Skeletal muscle tissue (tissue), 4 donors: ENCODE data around the gene DCD. TPM values are rescaled to one million over a fixed set of nuclear protein-coding genes. Genes with fewer than 3 reads are reported as not detected.

ENCODE experiments used
- H3K27ac ChIP-seq: one replicate; pipeline ENCODE4 v1.7.0; 2013; ENCODE audit warnings: mild to moderate bottlenecking, low read depth, low read length, inconsistent platforms
- H3K27me3 ChIP-seq, 3 donors: one replicate each; pipeline ENCODE4 v1.7.0; 2013; ENCODE audit warnings: low read length in 3 of 3; ENCODE audit not compliant: control insufficient read depth in 3 of 3, insufficient read depth in 3 of 3
- H3K36me3 ChIP-seq, 3 donors: one replicate each; pipeline ENCODE4 v1.7.0; 2013; ENCODE audit warnings: low read length in 3 of 3; ENCODE audit not compliant: control insufficient read depth in 3 of 3, insufficient read depth in 3 of 3
- H3K4me1 ChIP-seq, 3 donors: one replicate each; pipeline ENCODE4 v1.7.0; 2013; ENCODE audit warnings: low read length in 3 of 3, mild to moderate bottlenecking in 3 of 3; ENCODE audit not compliant: control insufficient read depth in 3 of 3, insufficient read depth in 3 of 3
- H3K4me3 ChIP-seq, 3 donors: one replicate each; pipeline ENCODE4 v1.7.0; 2013; ENCODE audit warnings: low read length in 3 of 3
- H3K9ac ChIP-seq, 3 donors: one replicate each; pipeline ENCODE4 v1.7.0; 2013; ENCODE audit warnings: low read length in 3 of 3, mild to moderate bottlenecking in 3 of 3, moderate library complexity in 2 of 3, low read depth in 1 of 3
- H3K9me3 ChIP-seq, 3 donors: one replicate each; pipeline ENCODE4 v1.7.0; 2013; ENCODE audit warnings: low read length in 3 of 3; ENCODE audit not compliant: control insufficient read depth in 3 of 3
- total RNA-seq: library from RNA; depleted of rRNA; stranded (reverse); fragments of >200 nt; gene quantifications from one replicate; pipeline ENCODE4 v1.2.3, GENCODE V29; 2014
- donor health status: Osteomylitis.

Gene DCD
- total RNA-seq, 1 donor from 2014 or later: not detected

DNA sequence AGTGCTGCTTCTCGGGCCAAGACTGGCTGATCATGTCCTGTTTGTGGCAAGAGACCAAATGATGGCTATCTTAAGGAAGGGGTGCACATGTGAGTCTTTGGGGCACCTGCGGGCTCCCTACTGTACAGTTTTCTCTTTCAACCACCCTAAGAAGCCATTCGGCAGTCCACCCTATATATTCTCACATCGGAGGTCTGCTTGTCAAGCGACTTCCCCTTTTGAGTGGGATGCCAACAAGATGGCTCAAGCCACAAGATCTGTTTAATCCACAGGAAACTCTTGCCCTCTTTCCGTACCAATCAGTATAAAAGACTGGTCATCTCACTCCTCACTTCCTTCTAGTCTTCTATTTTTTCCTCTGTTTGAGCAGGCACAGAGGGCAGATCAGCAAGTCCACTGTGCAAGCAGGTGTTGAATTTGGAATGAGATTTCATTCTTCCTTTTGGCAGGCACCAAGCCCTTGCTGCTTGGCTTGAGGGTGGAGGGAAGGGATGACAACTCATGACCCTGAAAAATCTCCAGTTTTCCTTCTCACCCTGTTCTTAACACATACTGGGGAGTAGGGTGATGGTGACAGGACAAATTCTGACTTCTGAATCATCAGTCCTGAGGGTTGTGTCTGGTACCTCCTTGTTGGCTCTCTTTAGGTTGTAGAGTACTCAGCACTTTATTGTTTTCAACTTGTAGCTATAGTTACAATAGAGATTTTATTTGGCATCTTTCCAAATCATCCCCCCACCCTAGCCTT, 31.1 kb downstream of the DCD start:
- Histone ChIP-seq H3K4me1 (no peaks in the 10 kb centered on the region), H3K27me3 (peaks cover 4 to 8% (median 6%) of the 10 kb centered on the region in 3 donors), H3K9ac (no peak overlapping the region), H3K9me3 (no peaks in the 10 kb centered on the region), H3K27ac (no peak overlapping the region), H3K4me3 (no peak overlapping the region), H3K36me3 (no peaks in the 10 kb centered on the region)

DNA sequence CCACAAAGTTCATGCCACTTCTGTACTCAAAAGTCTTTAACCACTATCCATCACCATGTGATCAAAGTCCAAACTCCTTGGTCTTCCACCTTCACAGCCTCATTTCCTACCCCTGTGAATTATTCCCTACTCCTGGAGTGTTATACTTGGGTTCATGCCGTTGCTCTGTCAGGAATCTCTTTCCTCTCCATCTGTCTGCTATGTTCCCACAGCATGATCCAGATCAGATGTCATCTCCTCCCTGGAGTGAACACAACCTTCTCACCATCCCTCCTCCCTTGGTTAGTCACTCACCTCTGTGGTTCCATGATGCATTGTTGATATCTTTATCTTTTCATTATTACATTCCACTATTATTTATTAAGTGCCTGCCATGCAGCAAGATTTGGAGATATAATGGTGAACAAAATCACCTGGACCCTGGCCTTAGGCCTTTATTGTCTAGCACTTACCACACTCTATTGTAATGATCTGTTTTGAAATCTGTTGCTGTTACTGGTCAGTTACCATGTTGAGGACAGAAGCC, 35.9 kb downstream of the DCD start:
- peaks cover 4 to 8% (median 6%) of the 10 kb centered on the region in 3 donors for H3K27me3 ChIP-seq
- no peak overlapping the region for H3K4me3 ChIP-seq
- H3K4me1 ChIP-seq: peaks cover 0 to 2% (median 0%) of the 10 kb centered on the region in 3 donors
- no peaks in the 10 kb centered on the region for H3K36me3 ChIP-seq
- no peaks in the 10 kb centered on the region for H3K9me3 ChIP-seq
- H3K9ac ChIP-seq: no peak overlapping the region
- no peak overlapping the region for H3K27ac ChIP-seq

DNA sequence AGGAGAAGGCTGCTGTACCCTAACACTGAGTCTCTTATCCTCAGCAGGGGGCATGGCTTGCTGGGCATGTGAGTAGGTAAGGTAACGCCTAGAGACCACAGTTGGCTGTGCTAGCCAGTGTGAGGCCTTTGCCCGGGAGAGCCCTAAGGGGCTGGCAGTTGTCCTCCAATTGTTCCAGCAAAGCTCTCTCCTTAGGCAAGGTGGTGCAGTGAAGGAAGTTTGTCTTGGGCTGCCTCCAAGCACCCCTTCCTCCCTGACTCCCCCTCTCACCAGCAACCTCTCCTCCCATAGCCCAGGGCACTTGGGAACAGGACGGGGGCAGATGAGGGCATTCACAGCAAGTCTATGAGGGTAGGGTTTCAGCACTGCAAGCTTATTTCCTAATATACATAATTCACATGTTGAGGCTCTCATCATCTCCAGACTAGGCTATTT, 36.4 kb downstream of the DCD start:
- H3K4me3 ChIP-seq: no peak overlapping the region
- no peaks in the 10 kb centered on the region for H3K9me3 ChIP-seq
- H3K27me3 ChIP-seq: peaks cover 4 to 8% (median 6%) of the 10 kb centered on the region in 3 donors
- peaks cover 0 to 2% (median 0%) of the 10 kb centered on the region in 3 donors for H3K4me1 ChIP-seq
- no peaks in the 10 kb centered on the region for H3K36me3 ChIP-seq
- H3K27ac ChIP-seq: no peak overlapping the region
- no peak overlapping the region for H3K9ac ChIP-seq

DNA sequence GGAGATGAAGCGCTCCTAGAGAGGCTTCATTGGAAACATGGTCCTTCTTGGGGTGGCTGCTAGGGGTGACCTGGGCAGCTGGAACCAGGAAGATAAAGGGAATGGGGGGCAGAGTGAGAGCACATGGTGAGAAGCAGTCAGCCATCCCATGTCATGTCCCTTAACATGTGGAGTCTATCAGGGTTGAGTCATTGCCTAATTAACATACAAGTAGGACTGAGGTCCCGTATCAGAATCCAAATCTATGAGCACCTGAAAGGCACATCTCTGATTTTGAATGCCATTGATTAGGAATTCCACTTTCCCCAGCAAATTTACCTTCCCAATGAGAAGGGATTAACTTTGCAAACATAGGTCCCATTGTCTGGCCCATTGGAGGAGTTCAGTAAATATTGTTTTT, 39.4 kb downstream of the DCD start:
- no peaks in the 10 kb centered on the region for H3K27me3 ChIP-seq
- H3K4me3 ChIP-seq: no peak overlapping the region
- H3K27ac ChIP-seq: no peak overlapping the region
- no peak overlapping the region for H3K9ac ChIP-seq
- H3K9me3 ChIP-seq: no peaks in the 10 kb centered on the region
- H3K36me3 ChIP-seq: no peaks in the 10 kb centered on the region
- H3K4me1 ChIP-seq: peaks cover 0 to 2% (median 0%) of the 10 kb centered on the region in 3 donors

DNA sequence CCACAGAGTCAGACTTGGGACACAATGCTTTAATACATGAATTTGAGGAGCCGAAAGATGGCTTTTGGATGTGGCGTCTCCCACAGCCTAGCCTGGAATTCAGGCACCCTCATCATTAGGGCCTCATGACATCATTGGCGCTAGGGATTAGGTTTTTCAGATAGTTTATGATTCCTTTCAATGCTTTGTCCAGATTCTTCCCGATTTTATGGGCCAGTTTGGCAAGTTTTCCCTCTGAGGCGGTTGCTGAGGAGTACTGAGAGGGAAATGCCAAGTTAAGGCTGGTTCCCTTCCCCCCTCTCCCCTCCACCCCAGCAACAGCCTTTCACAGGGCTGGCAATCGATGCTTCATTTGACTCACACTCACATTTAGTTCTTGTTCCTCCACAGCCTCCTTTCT, 40.0 kb downstream of the DCD start:
- H3K4me3 ChIP-seq: no peak overlapping the region
- H3K9ac ChIP-seq: no peak overlapping the region
- no peaks in the 10 kb centered on the region for H3K9me3 ChIP-seq
- no peak overlapping the region for H3K27ac ChIP-seq
- no peaks in the 10 kb centered on the region for H3K27me3 ChIP-seq
- peaks cover 0 to 2% (median 0%) of the 10 kb centered on the region in 3 donors for H3K4me1 ChIP-seq
- no peaks in the 10 kb centered on the region for H3K36me3 ChIP-seq

DNA sequence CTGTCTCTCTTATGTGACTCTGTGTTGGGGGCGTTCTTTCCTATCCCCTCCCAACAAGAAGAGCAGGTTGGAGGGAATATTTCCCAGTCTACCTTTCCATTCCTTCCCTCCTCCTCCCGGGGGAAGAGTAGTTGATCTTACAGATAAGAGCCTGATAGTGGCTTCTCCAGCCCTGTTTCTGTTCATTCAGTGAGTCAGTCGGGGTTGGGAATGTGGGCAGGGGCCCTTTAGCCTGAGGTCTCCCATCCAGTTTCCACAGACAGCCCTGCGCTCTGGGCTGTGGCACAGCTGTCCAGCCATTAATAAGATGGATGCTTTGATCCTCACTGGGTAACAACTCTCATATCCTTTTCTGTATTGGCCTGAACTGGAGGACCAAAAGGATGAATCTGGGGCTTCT, 41.6 kb downstream of the DCD start:
- no peaks in the 10 kb centered on the region for H3K36me3 ChIP-seq
- no peak overlapping the region for H3K9ac ChIP-seq
- no peaks in the 10 kb centered on the region for H3K9me3 ChIP-seq
- no peak overlapping the region for H3K4me3 ChIP-seq
- no peaks in the 10 kb centered on the region for H3K27me3 ChIP-seq
- H3K27ac ChIP-seq: no peak overlapping the region
- H3K4me1 ChIP-seq: no peaks in the 10 kb centered on the region

DNA sequence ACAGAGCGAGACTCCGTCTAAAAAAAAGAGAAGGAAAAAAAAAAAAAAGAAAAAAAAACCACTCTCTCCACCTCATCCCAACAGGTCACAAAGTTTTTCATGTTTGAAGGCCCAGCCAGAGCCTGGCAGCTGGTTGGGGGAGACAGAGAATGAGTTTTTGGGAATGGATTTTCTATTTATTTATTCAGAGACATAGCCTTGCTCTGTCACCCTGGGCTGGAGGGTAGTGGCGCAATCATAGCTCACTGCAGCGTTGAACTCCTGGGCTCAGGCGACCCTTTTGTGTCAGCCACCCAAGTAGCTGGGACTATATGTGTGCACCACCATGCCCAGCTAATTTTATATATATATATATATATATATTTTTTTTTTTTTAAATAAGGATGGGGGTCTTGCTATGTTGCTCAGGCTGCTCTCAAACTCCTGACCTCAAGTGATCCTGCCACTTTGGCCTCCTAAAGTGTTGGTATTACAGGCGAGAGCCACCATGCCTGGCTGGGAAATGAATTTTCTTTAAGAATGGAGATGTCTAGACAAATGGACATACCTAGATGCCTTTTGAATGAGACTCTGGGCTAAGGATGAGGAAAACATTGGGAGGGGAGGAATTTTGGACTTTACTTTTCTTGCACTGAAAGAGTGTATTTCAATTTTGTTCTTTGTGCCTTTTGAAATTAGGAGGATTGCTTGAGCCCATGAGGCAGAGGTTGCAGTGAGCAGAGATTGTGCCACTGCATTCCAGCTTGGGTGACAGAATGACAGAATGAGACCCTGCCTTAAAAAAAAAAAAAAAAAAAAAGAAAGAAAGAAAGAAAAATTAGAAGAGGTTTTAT, 42.8 kb downstream of the DCD start:
- Histone ChIP-seq H3K4me3 (no peak overlapping the region), H3K27ac (no peak overlapping the region), H3K9me3 (no peaks in the 10 kb centered on the region), H3K36me3 (no peaks in the 10 kb centered on the region), H3K9ac (no peak overlapping the region), H3K27me3 (no peaks in the 10 kb centered on the region), H3K4me1 (no peaks in the 10 kb centered on the region)

DNA sequence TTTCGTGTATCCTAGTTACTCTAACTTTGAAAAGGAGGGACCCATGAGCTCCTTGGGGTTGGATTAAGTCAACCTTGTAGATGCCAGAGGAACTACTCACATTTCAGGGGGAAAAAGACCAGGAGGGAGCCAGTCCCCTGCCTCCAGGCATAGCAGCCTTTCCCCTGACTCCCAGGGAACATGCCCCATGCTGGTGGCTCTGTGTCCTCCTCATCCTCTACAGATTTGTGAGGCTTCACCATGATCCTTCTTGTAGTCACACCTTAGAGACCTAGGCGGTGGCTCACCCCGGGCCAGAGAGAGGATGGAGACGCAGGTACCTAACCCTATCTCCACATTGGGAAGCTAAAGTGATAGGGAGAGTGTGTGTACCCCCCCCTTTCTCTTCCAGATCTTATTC, 43.7 kb downstream of the DCD start:
- Histone ChIP-seq H3K27me3 (no peaks in the 10 kb centered on the region), H3K4me1 (no peaks in the 10 kb centered on the region), H3K4me3 (no peak overlapping the region), H3K36me3 (no peaks in the 10 kb centered on the region), H3K27ac (no peak overlapping the region), H3K9me3 (no peaks in the 10 kb centered on the region), H3K9ac (no peak overlapping the region)

DNA sequence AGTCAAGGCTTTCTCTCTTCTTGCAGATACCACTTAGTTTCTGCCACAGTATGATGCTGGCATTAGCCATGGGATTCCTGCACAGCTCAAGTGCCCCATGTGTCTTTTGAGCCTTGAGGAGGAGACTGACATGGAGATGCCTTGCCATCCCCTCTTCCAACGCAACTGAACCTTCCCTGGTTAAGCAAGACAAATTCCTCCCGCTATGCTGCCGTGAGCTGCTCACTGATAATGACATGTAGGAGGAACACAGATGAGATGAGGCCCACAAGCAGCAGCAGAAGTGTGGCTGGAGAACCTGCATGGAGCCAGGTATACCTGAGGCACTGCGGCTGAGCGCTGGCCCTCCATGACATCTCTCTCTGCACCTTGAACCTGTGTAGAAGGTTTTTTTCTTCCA, 44.3 kb downstream of the DCD start:
- Histone ChIP-seq H3K36me3 (no peaks in the 10 kb centered on the region), H3K9ac (no peak overlapping the region), H3K9me3 (no peaks in the 10 kb centered on the region), H3K4me1 (no peaks in the 10 kb centered on the region), H3K27me3 (no peaks in the 10 kb centered on the region), H3K4me3 (no peak overlapping the region), H3K27ac (no peak overlapping the region)
